Measurements from ENCODE around the gene ADCYAP1.
"Not testable (repeated sequence)": the region's sequence is repeated elsewhere in the genome, so short reads cannot be mapped to it uniquely, and the experiment has no call there.

ADCYAP1 gene

DNA sequence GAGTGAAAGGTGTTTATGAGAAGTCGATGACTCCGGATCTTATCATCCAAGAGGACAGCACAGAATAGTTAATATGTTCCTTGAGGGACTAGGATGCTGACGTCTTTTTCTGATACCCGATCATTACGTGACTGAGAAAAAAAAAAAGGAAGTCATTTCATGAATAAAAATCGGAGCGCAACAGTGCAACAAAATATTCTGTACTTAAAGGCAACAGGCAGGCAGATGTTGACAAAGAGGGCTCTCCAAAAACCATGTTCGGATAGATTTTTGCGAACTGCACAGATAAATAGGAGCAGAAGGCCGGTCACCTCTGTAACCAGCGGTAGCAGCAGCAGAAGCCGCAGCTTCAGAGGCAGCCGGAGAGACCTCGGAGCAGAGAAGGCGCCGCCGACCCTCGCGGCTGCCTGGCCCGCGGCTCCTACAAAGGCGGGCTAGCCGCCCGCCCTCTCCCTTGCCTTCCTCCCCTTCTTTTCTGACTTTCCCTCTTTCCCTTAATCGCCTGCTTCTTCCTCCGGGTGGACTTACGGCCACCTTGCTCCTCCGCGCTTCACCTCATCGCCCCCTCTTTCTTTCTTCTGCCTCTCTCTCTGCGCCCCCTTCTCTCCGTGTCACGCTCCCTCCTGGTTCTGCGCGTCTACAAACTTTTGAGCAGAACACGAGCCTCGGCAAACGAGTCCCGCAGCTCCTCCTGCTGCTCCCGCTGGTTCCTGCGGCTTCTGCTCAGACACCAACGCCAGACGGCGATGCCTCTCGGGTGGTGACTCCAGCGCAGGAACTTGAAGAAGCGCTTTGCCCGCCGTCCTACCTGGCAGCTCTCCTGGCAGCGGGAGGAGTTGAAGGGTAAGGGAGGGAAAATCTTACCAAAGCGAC, at the start of gene ADCYAP1:
Gene ADCYAP1 (plus strand): TSS at position 654 of the 873 bp plus-strand sequence. CDS start 516 bp downstream, outside the sequence.
- no peak within 1 kb of the TSS for H3K4me3 ChIP-seq (ENCODE audit: low read length)
- DNase-seq (ENCODE audit: low read depth): peak; percentile 9
- TF ChIP-seq, protein P1, sequence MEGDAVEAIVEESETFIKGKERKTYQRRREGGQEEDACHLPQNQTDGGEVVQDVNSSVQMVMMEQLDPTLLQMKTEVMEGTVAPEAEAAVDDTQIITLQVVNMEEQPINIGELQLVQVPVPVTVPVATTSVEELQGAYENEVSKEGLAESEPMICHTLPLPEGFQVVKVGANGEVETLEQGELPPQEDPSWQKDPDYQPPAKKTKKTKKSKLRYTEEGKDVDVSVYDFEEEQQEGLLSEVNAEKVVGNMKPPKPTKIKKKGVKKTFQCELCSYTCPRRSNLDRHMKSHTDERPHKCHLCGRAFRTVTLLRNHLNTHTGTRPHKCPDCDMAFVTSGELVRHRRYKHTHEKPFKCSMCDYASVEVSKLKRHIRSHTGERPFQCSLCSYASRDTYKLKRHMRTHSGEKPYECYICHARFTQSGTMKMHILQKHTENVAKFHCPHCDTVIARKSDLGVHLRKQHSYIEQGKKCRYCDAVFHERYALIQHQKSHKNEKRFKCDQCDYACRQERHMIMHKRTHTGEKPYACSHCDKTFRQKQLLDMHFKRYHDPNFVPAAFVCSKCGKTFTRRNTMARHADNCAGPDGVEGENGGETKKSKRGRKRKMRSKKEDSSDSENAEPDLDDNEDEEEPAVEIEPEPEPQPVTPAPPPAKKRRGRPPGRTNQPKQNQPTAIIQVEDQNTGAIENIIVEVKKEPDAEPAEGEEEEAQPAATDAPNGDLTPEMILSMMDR (conservative IDR thresholded peaks at IDR 0.05; ENCODE audit: low read length): peak; percentile 11; the same call in 1 of the 2 replicates

DNA sequence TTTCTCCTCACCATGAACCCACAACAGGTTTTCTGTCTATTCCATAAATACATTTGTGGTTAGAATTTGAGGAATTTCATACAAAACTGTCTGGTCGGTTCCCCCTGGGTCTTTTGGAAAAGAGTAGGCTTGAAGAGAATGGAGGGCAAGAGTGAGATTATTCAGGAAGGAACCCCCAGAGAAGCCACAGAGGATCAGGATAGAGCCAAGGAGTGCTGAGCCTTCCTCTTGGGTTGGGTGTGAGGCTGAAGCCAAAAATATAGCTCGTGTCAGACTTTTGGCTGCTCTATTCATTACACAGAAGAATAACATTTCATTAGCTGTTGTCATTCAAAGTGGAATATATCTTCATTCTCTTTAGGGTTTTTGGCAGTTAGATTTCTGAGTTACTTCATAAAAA, 46.7 kb upstream of the ADCYAP1 start:
- TF ChIP-seq, protein P1 (conservative IDR thresholded peaks at IDR 0.05; ENCODE audit: low read length): no peak
- DNase-seq (ENCODE audit: low read depth): no peak
- no peak overlapping the region for H3K4me3 ChIP-seq (ENCODE audit: low read length)

DNA sequence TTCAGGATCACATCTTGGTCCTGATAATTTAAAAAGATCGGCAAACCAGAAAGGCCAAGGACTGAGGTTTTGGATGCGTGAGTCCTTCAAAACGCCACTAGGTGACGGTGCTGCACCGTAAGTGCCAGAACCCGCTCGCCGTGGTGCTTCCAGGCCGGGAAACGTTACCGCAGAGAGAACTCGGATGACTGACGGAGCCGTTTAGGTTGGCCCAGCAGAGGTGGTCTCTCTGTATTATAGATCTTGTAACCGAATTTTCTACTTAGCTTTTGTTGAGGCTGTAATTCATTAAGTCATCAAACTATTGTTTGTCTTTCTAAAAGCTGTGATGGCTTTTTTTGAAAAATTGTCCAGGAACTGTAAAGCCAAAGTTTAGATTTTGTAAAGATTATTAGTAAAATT, 39.8 kb upstream of the ADCYAP1 start:
- TF ChIP-seq, protein P1 (conservative IDR thresholded peaks at IDR 0.05; ENCODE audit: low read length): peak; percentile 100
- DNase-seq (ENCODE audit: low read depth): peak; percentile 67
- H3K4me3 ChIP-seq (ENCODE audit: low read length): no peak overlapping the region

DNA sequence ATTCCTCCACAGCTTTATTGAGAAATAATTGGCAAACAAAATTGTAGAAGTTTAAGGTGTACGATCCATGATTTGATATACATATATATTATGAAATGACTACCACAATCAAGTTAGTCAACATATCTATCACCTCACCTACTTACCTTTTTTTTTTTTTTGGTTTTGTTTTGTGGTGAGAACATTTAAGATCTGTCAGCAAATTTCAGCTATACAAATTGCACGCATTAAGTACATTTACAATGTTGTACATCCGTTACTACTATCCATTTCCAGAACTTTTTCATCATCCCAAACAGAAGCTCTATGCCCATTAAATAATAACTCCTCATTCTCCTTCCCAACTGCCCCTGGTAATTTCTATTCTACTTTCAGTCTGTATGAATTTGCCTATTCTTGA, 37.4 kb upstream of the ADCYAP1 start:
- DNase-seq (ENCODE audit: low read depth): no peak
- TF ChIP-seq, protein P1 (conservative IDR thresholded peaks at IDR 0.05; ENCODE audit: low read length): no peak
- H3K4me3 ChIP-seq (ENCODE audit: low read length): no peak overlapping the region

DNA sequence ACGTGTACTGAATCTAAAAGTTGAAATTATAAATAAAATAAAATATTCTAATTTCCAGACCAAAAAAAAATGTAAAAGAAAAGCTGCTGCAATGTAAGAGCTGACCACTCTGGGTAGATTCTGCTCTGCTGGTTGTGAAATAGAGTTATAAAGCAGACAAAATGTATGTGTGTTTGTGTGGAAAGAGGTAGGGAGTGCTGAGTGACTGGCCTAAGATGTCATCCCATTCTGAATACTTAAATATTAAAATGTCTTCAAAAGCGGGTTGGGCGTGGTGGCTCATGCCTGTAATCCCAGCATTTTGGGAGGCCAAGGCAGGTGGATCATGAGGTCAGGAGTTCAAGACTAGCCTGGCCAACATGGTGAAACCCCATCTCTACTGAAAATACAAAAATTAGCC, 31.2 kb upstream of the ADCYAP1 start:
- not testable (repeated sequence) for H3K4me3 ChIP-seq (ENCODE audit: low read length); DNase-seq (ENCODE audit: low read depth)

DNA sequence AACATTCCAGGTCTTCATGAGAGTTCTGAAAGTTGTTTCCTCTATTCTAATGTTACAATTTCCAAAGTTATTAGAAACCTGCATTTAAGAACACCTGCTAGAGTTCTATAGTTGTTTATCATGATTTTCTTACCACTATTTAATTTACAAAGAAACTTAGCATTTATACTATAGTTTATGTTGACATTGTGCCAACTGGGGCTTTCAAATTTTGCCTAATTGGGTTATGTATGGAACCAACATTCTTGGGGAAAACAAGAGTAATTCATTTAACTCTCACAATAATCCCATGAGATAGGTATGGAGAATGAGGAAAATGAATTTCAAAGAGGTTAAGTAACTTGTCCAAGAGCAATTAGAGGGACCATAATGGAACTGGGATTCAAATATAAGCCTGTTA, 28.8 kb upstream of the ADCYAP1 start:
- DNase-seq (ENCODE audit: low read depth): no peak
- no peak overlapping the region for H3K4me3 ChIP-seq (ENCODE audit: low read length)
- TF ChIP-seq, protein P1 (conservative IDR thresholded peaks at IDR 0.05; ENCODE audit: low read length): no peak

DNA sequence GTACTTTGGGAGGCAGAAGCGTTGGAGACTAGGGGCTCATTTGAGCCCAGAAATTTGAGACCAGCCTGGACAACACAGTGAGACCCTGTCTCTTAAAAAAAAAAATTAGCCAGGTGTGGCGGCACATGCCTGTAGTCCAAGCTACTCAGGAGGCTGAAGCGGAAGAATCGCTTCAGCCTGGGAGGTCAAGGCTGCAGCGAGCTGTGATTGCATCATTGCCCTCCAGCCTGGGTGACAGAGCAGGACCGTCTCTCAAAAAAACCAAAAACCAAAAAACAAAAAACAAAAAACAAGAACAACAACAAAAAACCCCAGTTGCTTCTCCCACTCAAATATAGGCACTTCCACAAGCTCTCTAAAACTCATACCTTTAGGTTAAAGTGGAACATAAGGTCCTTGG, 27.4 kb upstream of the ADCYAP1 start:
- TF ChIP-seq, protein P1 (conservative IDR thresholded peaks at IDR 0.05; ENCODE audit: low read length): no peak
- DNase-seq (ENCODE audit: low read depth): no peak
- H3K4me3 ChIP-seq (ENCODE audit: low read length): no peak overlapping the region

Data from AG10803 (cell line).